HG02970 (cell line): ENCODE measurements around the gene KLHL40.

ENCODE experiments used
- ATAC-seq: cut with Tn5 transposase; IDR thresholded peaks from one replicate; pipeline ENCODE4 v1.9.1; 2021; ENCODE audit warnings: mild to moderate bottlenecking, moderate library complexity, moderate number of reproducible peaks; ENCODE audit not compliant: unreplicated experiment, low FRiP score

The KLHL40 gene

DNA sequence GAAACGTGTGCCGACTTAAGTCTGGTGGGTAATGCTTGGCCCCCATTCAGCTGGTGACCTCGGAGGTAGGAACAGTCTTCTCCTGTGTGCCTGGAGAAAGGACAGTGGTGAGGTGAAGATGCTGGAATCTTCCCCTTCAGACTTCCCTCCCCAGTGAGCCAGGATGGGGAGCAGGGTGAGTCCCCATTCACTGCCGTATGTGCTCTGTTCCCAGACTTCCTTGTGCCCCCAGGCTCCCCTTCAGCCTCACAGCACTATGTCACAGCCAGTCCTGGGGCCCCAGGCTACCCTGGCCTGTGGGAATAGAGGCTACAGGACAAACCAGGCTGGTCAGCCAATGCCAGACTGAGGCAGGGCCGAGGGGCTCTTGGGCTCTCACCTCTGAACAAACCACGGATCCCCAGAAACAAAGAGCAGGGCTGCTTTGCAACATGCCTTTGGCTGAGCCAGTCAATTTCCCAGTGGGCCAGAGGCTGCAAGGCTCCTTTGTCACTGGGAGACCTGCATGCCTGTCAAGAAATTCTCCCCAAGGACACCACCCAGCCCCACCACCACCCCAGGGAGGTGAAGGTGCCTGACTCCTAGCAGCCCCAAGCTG, 49.0 kb downstream of the KLHL40 start:
- ATAC-seq = no peak

- no peak for ATAC-seq
Observed at GRCh38 chr3:42735019-42735418, 49.7 kb downstream of the KLHL40 start.

DNA sequence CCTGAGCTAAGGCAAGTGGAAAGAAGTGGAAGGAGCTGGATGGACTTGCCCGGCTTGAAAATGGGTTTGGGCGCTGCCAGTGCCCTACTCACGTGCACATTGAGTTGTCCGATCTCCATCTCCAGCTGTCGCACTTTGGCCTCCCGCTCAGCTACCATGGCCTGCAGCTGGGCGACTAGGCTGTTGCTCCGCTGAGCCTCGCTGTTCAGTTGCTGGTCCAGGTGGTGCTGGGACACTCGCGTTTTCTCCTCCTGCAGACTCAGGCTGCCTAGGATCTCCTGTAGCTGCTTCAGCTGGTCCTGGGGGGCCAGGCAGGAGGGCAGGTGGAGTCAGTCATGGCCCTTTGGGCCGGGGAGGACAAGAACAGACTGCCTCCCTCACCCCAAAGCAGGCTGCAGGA, 50.3 kb downstream of the KLHL40 start:
- ATAC-seq = no peak

DNA sequence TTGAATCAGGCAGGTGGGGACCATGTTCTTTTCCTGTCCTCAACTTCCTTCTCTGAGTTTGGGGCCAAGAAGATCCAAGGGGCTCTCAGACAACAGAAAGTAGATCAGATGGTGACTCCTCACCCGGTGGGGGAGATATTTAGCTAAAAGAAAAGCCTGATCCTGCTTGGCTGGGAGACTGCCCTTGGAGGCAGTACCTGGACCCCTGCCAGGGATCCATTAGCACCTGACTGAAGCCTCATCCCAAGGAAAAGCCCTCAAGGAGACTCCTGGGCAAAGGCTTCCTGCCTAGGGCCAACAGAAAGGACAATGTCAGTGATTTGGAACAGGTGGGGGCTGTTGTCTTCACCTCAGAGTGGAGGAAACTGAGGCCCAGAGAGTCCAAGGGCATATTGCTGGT, 50.7 kb downstream of the KLHL40 start:
- ATAC-seq = no peak

- no peak for ATAC-seq
Observed at GRCh38 chr3:42736531-42736930, 51.2 kb downstream of the KLHL40 start.

DNA sequence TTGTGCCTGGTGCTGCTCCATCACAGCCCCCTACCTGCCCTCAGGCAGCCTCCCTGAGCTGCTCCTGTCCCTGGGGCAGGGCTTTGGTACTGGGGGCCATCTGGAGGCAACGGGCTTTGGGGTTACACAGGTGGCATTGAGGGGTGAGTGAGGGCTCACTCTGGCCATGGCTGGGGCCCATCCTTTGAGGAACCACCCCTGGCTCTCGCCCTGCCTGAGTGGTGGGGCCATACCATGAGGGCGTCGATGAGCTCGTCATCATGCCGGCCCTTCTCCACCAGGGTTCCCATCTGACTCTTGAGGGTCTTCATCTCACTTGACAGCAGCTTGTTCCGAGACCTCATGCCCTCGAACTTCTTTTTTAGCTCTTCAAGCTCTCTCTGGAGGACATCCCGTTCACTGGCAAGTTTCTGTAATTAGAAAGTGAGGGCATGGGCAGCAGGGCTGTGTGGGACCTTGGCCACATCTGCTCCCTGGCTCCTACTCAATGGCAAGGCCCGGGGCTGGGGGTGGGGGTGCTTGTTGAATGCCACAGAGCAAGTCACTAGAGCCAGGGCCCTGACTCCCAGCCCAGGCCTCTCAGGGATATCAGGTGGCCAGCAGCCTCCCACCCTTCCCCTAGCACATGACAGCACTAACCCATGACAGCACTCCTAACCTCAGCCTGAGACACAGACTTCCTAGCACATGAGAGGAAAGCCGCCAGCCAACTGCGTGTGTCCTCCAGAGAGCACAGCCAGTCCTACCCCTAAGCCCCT, 54.2 kb downstream of the KLHL40 start:
- no peak for ATAC-seq

DNA sequence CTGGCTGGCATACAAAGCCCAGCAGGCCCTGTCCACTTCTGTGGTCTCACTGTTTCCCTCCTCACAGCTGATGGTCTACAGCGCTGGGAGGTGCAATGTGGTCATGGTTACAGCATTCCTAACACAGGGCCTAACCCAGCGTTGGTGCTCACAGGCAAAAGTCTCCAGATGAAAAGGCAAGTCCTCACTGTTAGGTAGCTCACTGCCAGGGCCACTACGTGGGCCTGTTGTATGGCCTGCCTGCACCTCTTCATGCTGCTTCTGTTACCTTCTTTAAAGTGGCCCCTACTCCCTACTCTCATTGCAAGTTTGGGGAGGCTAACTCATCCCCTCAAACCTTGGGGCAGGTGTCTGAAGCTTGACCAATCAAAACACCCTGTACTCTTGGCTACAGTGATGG, 56.5 kb downstream of the KLHL40 start:
- ATAC-seq = no peak
